Activated CD8-positive, alpha-beta memory T cell treated with anti-CD3 and anti-CD28 coated beads, Interleukin-2, amount 10 ng/mL, durations not matched to agents 7 days and 5 days (primary cell): ENCODE data around the gene TMEM132E. TPM values are rescaled to one million over a fixed set of nuclear protein-coding genes. Genes with fewer than 3 reads are reported as not detected.
"Not testable (repeated sequence)": the region's sequence is repeated elsewhere in the genome, so short reads cannot be mapped to it uniquely, and the experiment has no call there.

Source experiments
- ATAC-seq: fragments of 150-1000 bp; cut with Tn5 transposase; one replicate; pipeline ENCODE4 v1.10.0; 2021; ENCODE audit warnings: moderate library complexity
- CTCF ChIA-PET: fragments of 350-600 bp; sonication (Branson Sonifier 250); formaldehyde crosslinking; loops from one replicate; lab custom pipeline; 2021; ENCODE audit warnings: antibody characterized with exemption; lab: Charles Lee
- DNase-seq: peaks from one replicate; pipeline ENCODE4 v3.0.0-alpha.2; 2020
- H3K27ac Mint-ChIP-seq: one replicate; pipeline ENCODE4 v1.8.0; 2021; ENCODE audit warnings: mild to moderate bottlenecking, mixed read lengths
- H3K27me3 Mint-ChIP-seq: one replicate; pipeline ENCODE4 v1.8.0; 2021; ENCODE audit warnings: mixed read lengths
- H3K36me3 Mint-ChIP-seq: one replicate; pipeline ENCODE4 v1.8.0; 2021; ENCODE audit warnings: mild to moderate bottlenecking, mixed read lengths
- H3K4me1 Mint-ChIP-seq: one replicate; pipeline ENCODE4 v1.8.0; 2021; ENCODE audit warnings: mixed read lengths
- H3K4me3 Mint-ChIP-seq: one replicate; pipeline ENCODE4 v1.8.0; 2021; ENCODE audit warnings: mild to moderate bottlenecking, moderate library complexity, mixed read lengths
- H3K9me3 Mint-ChIP-seq: one replicate; pipeline ENCODE4 v1.8.0; 2022; ENCODE audit warnings: low read depth, mixed read lengths
- total RNA-seq, 2 experiments: library from RNA; stranded (reverse); gene quantifications; one replicate each; pipeline ENCODE4 v1.2.3, GENCODE V29; 2021

Gene TMEM132E, protein sequence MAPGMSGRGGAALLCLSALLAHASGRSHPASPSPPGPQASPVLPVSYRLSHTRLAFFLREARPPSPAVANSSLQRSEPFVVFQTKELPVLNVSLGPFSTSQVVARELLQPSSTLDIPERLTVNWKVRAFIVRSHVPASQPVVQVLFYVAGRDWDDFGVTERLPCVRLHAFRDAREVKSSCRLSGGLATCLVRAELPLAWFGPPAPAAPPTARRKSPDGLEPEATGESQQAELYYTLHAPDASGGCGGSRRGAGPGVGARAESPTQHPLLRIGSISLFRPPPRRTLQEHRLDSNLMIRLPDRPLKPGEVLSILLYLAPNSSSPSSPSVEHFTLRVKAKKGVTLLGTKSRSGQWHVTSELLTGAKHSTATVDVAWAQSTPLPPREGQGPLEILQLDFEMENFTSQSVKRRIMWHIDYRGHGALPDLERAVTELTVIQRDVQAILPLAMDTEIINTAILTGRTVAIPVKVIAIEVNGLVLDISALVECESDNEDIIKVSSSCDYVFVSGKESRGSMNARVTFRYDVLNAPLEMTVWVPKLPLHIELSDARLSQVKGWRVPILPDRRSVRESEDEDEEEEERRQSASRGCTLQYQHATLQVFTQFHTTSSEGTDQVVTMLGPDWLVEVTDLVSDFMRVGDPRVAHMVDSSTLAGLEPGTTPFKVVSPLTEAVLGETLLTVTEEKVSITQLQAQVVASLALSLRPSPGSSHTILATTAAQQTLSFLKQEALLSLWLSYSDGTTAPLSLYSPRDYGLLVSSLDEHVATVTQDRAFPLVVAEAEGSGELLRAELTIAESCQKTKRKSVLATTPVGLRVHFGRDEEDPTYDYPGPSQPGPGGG (N-terminal part only)
- total RNA-seq = not detected

DNA sequence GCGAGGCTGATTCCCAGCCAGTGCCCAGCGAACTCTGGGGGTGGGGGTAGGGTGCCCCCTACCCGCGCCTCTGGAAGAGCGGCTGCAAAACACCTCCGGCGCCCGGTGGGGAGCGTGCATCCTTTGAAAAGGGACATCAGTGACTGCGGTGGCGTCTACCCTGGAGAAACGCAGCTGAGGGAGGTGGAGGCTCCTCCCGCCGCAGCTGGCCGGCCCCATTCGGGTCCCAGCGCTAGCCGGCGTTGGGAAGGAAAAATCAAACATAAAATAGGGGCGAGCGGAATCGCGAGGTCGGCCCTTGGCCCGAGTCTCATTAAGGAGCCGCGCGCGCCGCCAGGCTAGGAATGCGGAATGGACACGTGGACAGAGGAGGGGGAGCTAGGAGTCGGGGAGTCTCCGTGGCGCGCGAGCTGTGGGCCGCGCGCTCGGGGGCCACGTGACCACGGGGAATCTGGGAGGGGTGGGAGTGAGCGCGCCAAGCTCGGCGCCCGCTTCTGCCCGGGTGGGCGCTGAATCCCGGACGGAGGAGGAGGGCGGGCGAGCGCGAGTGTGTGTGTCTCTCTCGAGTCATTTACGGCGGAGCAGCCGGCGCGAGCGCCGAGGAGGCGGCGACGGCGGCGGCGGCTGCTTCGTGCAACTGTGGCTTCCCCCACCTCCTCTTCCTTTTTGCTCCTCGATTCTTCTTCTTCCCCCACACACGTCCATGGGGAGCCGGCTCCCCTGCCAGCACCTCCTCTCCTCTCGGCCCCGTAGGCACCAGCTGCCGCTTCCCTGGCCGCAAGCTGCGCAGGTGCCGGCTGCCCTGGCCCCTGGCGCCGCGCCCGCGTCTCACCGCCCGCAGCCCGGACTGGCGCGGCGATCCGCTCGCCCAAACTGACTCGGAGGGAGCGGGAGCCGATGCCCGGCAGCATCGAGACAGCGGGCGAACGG lies at the start of gene TMEM132E:
Gene TMEM132E (plus strand): TSS at position 566 of the 930 bp plus-strand sequence. CDS start 1,495 bp downstream, outside the sequence.
- H3K36me3 Mint-ChIP-seq = no peaks in the 10 kb centered on the region
- DNase-seq = no peak
- CTCF ChIA-PET = interaction anchor here (1.0 to 1.4 kb wide), 2 partner anchors 59 to 379 kb away, joined by 3 to 5 read pairs; no protein-coding TSS in a partner anchor
- peak; percentile 20 for ATAC-seq
- H3K27ac Mint-ChIP-seq = no peak within 1 kb of the TSS
- H3K4me3 Mint-ChIP-seq = peak within 1 kb of the TSS; percentile 41
- H3K27me3 Mint-ChIP-seq = peaks cover 87% of the 10 kb centered on the region
- no peaks in the 10 kb centered on the region for H3K9me3 Mint-ChIP-seq
- peaks cover 5% of the 10 kb centered on the region for H3K4me1 Mint-ChIP-seq

DNA sequence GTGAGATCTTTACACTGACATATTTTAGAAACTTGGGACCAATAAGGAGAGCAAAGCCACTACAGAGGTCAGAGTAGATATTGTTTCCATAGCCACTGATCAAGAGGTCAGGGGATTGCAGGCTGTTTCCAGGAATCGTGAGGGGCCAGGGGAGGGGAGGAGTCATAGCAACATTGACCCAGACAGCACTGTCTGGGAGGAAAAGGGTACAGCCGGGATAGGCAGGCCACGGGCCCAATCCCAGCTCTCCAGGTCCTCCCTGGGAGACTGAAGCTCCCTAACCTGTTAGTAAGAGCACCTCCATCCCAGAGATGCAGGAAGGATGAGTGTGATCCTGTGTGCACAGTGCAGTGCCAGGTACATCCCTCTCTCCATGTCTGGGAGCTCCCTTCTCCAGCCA lies 48.5 kb upstream of the TMEM132E start:
- Mint-ChIP-seq H3K9me3 (no peaks in the 10 kb centered on the region), H3K36me3 (no peaks in the 10 kb centered on the region), H3K27ac (no peak overlapping the region), H3K27me3 (peaks cover 53% of the 10 kb centered on the region), H3K4me1 (no peaks in the 10 kb centered on the region), H3K4me3 (no peak overlapping the region)
- CTCF ChIA-PET = interaction anchor here (2.3 kb wide), 1 partner anchor 12 kb away, joined by 8 read pairs; no protein-coding TSS in a partner anchor
- DNase-seq (no peak), ATAC-seq (no peak)

DNA sequence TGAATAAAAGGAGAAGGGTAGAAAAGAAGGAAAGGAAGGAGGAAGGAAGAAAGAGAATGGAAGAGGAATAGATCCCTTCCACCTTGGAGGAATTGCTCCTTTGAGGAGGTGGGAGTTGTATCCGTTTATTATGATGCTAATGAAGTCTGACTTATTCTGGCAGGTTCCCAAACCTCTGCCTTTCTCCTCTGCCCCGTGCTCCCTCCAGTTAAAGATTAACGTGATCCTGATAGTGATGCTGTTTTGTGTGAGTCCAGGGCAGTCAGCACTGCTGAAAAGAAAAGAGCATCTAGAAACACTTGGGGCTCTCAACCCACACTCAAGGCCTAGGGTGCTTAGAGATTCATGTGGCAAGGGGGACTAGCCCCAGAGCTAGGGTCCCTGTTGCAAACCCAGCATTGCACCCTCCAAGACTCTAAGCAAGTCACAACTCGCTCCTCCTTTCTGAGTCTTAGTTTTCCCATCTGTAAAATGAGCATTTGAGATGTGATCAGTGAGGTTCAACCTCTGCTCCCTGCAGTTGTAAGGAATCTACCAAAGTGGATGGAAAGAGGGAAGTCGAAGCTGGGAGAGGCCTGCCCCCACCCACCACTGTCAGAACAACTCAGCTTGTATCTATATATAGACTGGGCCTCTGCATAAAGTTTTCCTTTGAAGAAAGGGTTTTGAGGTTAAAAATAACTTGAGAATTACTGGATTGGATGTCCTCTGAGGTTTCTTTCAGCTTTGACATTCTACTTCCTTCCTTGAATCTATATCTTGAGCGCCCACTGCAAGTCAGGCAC lies 46.9 kb upstream of the TMEM132E start:
- Mint-ChIP-seq H3K36me3 (no peaks in the 10 kb centered on the region), H3K4me3 (no peak overlapping the region), H3K27ac (no peak overlapping the region), H3K4me1 (no peaks in the 10 kb centered on the region), H3K9me3 (no peaks in the 10 kb centered on the region), H3K27me3 (peaks cover 63% of the 10 kb centered on the region)
- DNase-seq (no peak), ATAC-seq (no peak)
- CTCF ChIA-PET = interaction anchor here (2.3 kb wide), 1 partner anchor 10 kb away, joined by 8 read pairs; no protein-coding TSS in a partner anchor

DNA sequence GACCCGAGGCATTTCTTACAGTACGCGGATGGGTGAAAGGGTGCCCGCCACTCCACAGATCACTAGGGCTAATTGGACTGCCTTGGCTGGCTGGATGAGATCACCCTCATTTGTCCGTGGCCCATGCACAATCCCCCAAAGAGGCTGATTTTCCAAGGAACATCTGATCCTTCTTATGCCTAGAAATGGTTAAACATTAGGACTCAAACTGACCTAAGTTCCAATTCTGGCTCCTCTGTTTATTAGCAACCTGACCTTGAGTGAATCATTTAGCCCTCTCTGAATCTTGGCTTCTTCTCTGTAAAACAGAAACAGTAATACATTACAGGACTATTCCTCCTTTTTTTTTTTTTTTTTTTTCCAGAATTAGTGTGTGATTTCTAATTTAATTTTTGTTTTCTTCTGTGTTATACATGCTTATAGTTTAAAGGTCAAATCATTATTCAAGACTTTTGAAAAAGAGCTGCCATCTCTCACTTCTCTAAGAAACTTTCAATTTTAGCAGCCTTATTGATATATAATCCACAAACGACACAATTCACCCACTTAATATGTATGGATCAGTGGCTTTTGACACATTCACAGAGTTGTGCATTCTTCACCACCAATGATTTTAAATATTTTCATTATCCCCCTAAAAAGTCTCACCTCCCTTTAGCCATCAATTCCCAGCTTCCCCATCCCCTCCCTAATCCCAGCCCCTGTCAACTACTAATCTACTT lies 45.4 kb upstream of the TMEM132E start:
- ATAC-seq = no peak
- DNase-seq = no peak
- Mint-ChIP-seq H3K4me3 (no peak overlapping the region), H3K27ac (no peak overlapping the region), H3K9me3 (no peaks in the 10 kb centered on the region), H3K27me3 (peaks cover 63% of the 10 kb centered on the region), H3K4me1 (no peaks in the 10 kb centered on the region), H3K36me3 (no peaks in the 10 kb centered on the region)
- CTCF ChIA-PET = no interaction called here

DNA sequence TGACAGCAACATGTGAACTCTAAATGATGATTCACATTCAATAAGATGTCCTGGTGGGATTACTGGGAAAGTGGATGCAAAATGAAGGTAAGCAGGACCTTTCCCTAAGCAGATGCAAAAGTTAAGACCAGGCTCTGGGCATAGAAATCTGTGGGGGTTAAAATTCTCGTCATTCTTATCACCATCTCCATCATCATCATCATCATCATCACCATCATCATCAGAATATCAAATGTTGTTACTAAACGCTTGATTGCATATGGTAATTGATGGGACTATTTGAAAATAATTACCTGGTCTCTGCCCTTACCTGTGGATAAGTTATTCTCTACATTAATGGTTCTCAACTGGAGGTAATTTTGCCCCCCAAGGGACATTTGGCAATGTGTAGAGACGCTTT lies 41.9 kb upstream of the TMEM132E start:
- CTCF ChIA-PET = interaction anchor here (1.6 kb wide), 1 partner anchor 18 kb away, joined by 3 read pairs; no protein-coding TSS in a partner anchor
- peaks cover 58% of the 10 kb centered on the region for H3K27me3 Mint-ChIP-seq
- no peaks in the 10 kb centered on the region for H3K4me1 Mint-ChIP-seq
- no peak overlapping the region for H3K4me3 Mint-ChIP-seq
- no peak overlapping the region for H3K27ac Mint-ChIP-seq
- H3K9me3 Mint-ChIP-seq = no peaks in the 10 kb centered on the region
- DNase-seq (no peak), ATAC-seq (no peak)
- no peaks in the 10 kb centered on the region for H3K36me3 Mint-ChIP-seq

DNA sequence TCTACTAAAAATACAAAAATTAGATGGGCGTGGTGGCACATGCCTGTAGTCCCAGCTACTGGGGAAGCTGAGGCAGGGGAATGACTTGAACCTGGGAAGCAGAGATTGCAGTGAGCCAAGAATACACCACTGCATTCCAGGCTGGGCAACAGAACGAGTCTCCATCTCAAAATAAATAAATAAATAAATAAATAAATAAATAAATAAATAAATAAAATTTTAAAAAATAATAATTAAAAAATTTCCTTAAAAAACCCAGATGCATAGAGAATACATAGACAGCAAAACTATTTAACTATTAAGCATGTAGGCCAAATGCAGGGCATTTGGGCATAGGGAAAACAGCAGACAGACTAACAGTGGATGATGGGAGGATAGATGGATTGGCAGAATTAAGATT lies 40.8 kb upstream of the TMEM132E start:
- CTCF ChIA-PET = interaction anchor here (1.6 kb wide), 1 partner anchor 19 kb away, joined by 3 read pairs; no protein-coding TSS in a partner anchor
- not testable (repeated sequence) for H3K4me1 Mint-ChIP-seq

DNA sequence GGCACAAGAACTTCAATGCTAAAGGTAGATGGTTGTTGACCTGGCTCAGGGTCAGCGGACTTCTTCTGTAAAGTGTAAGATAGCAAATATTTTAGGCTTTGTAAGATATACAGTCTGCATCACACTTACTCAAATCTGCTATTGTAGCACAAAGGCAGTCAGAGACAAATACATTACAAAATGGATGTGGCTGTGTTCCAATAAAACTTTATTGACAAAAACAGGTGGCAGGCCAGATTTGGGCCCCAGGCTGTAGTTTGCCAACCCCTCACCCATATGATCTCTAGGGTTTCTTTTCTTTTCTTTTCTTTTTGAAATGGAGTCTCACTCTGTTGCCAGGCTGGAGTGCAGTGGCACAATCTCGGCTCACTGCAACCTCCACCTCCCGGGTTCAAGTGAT lies 39.5 kb upstream of the TMEM132E start:
- no peak for ATAC-seq
- CTCF ChIA-PET = interaction anchor here (1.2 kb wide), 1 partner anchor 98 kb away, joined by 3 read pairs; no protein-coding TSS in a partner anchor
- no peaks in the 10 kb centered on the region for H3K4me1 Mint-ChIP-seq
- H3K4me3 Mint-ChIP-seq = no peak overlapping the region
- no peaks in the 10 kb centered on the region for H3K36me3 Mint-ChIP-seq
- no peak for DNase-seq
- peaks cover 63% of the 10 kb centered on the region for H3K27me3 Mint-ChIP-seq
- H3K9me3 Mint-ChIP-seq = no peaks in the 10 kb centered on the region
- no peak overlapping the region for H3K27ac Mint-ChIP-seq

More for the DNA sequence above, 40.8 kb upstream of the TMEM132E start:
- H3K27ac Mint-ChIP-seq, H3K36me3 Mint-ChIP-seq, H3K9me3 Mint-ChIP-seq, ATAC-seq, DNase-seq, H3K4me3 Mint-ChIP-seq: not testable (repeated sequence)
- peaks cover 65% of the 10 kb centered on the region for H3K27me3 Mint-ChIP-seq

DNA sequence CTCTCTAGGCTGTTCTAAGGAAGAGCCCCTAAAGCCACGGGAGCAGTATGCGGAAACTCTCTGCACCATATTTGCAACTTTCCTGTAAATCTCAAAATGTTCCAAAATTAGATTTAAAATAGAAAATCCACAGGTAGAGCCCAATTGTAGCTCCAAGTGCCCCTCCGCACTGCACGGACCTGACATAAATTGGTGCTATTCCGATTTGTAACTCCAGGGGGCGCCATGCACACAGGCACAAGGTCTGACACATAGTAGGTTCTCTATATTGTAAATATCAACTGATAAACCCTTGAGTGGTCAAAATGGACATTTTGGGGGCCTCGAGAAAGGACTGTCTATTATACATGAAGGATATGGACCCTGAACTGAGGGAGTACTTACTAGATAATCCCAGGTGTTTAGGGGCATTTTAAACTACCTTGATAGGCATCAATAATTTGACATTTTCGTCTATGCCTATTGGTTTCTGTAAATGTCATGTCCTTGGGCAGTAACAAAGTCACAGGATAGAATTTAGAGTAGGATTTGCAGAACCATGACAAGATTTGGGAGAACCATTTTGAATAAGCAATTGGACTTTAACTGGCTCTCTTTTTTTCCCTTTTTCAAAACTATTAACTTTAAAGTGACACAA lies 36.6 kb upstream of the TMEM132E start:
- ATAC-seq = peak; percentile 30
- Mint-ChIP-seq H3K9me3 (no peaks in the 10 kb centered on the region), H3K27ac (no peak overlapping the region), H3K36me3 (no peaks in the 10 kb centered on the region), H3K4me1 (no peaks in the 10 kb centered on the region), H3K27me3 (peaks cover 54% of the 10 kb centered on the region), H3K4me3 (no peak overlapping the region)
- CTCF ChIA-PET = interaction anchor here (0.6 to 5.4 kb wide), 24 partner anchors 9 to 598 kb away, joined by 3 to 56 read pairs (median 4); partner anchors contain the start of genes FNDC8 and RAD51D
- peak; percentile 55 for DNase-seq

DNA sequence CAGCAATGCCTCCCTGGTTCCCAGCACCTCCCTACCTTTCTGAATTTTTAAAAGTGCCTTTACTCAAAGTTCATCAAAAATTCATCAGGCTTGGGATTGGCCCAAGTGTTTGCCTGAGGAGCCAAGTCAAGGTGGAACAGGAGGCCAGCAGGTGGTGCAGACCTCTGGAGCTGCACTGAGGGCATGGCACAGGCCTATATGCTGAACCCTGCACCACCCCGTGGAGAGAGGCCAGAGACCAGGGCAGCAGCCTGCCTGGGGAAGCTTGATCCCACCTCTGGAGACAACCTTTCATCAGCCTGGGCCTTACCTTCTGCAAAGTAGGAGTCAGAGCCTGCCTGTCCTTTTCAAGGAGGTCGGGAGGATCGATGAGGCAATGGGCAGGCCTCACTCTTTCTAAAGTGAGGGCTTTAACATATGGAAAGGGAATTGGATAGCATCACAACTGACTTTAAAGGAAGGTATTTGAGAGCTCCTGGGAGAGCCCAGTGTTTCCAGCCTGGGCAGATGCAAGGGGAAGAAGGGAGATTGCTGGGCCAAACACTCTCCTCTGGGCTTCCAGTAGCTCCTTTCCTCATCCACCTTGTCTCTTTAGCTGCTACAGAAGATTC lies 31.8 kb upstream of the TMEM132E start:
- no peak overlapping the region for H3K27ac Mint-ChIP-seq

DNA sequence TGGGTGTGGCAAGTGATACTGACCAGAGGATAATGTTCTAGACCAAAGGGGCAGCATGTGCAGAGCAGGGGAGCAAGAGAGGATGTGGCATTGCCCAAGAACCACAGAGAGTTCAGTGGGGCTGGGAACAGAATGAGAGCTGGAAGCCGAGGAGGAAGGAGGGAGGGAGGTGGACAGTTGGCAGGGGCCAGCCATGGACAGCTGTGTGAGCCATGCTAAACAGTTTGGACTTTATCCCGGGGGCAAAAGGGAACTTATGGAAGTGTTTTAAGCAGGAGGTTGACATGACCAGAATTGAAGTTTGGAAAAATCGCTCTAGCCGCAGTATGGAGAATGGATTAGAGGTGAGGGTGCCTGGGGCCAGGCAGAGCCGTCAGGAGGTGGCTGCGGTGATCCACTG lies 29.4 kb upstream of the TMEM132E start:
- Mint-ChIP-seq H3K36me3 (no peaks in the 10 kb centered on the region), H3K4me3 (no peak overlapping the region), H3K4me1 (no peaks in the 10 kb centered on the region), H3K9me3 (no peaks in the 10 kb centered on the region), H3K27me3 (peaks cover 27% of the 10 kb centered on the region), H3K27ac (no peak overlapping the region)
- CTCF ChIA-PET = no interaction called here
- ATAC-seq = no peak
- DNase-seq = no peak

More for the DNA sequence above, 31.8 kb upstream of the TMEM132E start:
- Mint-ChIP-seq H3K27me3 (peaks cover 34% of the 10 kb centered on the region), H3K4me1 (no peaks in the 10 kb centered on the region), H3K4me3 (no peak overlapping the region), H3K9me3 (no peaks in the 10 kb centered on the region), H3K36me3 (no peaks in the 10 kb centered on the region)
- CTCF ChIA-PET = no interaction called here
- ATAC-seq (no peak), DNase-seq (no peak)

DNA sequence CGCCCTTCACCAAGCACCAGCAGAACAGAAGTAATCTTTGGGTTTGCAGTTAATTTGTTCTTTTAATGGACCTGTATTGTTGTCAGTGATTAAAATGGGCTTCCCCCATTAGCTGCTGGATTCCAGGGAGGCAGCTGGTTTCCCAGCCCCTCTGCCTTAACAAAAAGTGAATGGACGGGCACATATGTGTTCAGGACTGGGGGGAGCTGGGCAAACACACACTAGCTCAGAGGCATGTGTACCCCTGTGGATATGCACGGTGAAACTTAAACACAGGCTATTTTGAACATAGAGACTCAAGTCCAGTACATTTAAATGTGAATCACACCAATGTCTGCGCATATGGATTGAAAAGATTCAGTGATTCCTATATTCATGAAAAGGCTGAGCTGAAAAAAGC lies 25.5 kb upstream of the TMEM132E start:
- H3K36me3 Mint-ChIP-seq = no peaks in the 10 kb centered on the region
- no peak overlapping the region for H3K27ac Mint-ChIP-seq
- H3K27me3 Mint-ChIP-seq = peaks cover 17% of the 10 kb centered on the region
- H3K4me1 Mint-ChIP-seq = no peaks in the 10 kb centered on the region
- no peaks in the 10 kb centered on the region for H3K9me3 Mint-ChIP-seq
- DNase-seq (no peak), ATAC-seq (no peak)
- H3K4me3 Mint-ChIP-seq = no peak overlapping the region
- CTCF ChIA-PET = interaction anchor here (0.9 to 1.8 kb wide), 3 partner anchors 10 to 12 kb away, joined by 3 to 7 read pairs (median 3); no protein-coding TSS in a partner anchor
